NCI-H1694 (cell line): ENCODE results near the gene C5orf52.
A peak's percentile ranks its signal among the peaks of the same experiment; 100 is the strongest.
"Not testable (repeated sequence)": the region's sequence is repeated elsewhere in the genome, so short reads cannot be mapped to it uniquely, and the experiment has no call there.

Source experiments
- DNase-seq: peaks from one replicate; lab custom pipeline; 2025; lab: John Stamatoyannopoulos, UW

C5orf52 gene

DNA sequence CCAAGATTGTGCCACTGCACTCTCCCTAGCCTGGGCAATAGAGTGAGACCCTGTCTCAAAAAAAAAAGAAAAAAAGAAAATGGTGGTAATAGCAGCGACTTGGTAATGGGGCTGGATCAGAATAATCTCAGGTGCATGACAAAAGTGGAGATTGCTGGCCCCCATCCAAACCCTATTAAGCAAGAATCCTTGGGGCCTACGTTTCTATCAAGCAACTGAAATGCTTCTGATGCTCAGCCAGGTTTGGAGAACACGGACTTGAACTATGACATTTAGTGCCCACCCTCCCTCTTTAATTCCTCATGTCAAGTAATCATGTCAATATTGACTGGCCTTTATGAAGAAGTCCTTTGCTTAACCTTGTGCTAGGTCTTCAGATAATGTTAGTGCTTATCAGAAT lies 6.6 kb downstream of the C5orf52 start:
- no peak for DNase-seq

DNA sequence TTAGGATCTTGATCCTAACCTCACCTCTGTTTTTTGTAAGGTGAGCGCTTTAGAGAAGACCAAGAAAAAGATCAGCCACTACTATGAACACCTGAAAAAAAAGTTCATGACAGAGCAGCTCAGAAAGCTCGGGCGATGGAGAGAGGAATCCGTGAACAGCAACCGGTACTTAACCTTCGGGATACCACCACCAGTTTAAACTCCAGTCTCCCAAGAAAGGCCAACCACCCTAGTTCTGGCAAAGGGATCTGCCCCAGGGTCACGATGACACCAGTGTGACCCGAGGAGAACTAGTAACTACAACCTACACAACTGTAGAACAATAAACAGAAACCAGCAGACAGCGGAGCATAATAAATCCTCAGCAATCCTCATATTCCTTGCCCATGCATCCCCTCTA lies 8.5 kb downstream of the C5orf52 start:
- DNase-seq = no peak

DNA sequence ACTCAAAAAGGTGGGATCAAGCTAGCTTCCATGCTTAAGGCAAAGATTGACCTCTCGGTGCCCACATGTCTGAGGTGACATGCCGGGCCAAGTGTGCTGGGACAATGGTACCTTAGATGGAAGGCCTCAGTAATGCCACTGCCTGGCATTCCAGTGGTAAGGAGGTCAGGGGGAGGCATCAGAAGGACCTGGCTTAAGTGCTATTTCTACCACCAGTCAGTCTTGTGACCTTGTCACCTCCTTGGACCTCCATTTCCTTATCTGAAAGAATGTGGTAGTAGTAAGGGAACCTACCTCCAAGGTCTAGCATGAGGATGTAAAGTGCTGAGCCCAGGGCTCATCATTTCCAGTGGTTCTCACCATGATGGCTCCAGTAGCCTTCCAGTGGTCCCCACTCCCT lies 8.9 kb downstream of the C5orf52 start:
- DNase-seq = no peak

DNA sequence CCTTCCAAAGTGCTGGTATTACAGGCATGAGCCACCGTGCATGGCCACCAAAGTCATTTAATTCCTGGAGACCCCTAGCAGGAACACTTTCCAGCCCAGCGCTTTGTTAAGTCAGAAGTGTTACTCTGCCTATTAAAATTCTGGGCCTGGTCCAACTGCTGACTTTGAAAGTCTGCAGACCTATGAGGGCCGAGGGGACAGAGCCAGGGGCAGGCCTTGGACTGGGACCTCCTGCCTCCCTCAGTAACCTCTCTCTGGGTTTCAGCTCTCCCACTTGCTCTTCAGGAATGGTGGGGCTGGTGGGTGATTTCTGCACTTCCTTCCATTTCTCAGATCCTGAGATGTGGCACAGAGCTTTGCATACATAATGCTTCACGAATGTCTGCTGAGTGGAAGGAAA lies 9.7 kb downstream of the C5orf52 start:
- DNase-seq = no peak

DNA sequence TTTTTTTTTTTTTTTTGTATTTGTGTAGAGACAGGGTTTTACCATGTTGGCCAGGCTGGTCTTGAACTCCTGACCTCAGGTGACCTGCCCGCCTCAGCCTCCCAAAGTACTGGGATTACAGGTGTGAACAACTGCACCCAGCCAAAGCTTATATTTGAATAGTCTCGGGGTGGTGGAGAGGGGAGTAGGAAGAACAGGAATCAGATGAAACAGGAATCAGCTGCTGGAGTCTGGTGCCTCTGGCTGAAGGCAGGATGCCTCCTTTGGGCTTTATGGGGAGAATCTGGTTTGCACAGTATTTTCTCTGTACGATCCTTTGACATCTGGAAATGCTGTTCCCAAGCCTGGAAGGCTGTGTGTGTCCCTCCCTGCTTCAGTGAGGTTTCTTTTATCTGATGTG lies 10.9 kb downstream of the C5orf52 start:
- DNase-seq = no peak

DNA sequence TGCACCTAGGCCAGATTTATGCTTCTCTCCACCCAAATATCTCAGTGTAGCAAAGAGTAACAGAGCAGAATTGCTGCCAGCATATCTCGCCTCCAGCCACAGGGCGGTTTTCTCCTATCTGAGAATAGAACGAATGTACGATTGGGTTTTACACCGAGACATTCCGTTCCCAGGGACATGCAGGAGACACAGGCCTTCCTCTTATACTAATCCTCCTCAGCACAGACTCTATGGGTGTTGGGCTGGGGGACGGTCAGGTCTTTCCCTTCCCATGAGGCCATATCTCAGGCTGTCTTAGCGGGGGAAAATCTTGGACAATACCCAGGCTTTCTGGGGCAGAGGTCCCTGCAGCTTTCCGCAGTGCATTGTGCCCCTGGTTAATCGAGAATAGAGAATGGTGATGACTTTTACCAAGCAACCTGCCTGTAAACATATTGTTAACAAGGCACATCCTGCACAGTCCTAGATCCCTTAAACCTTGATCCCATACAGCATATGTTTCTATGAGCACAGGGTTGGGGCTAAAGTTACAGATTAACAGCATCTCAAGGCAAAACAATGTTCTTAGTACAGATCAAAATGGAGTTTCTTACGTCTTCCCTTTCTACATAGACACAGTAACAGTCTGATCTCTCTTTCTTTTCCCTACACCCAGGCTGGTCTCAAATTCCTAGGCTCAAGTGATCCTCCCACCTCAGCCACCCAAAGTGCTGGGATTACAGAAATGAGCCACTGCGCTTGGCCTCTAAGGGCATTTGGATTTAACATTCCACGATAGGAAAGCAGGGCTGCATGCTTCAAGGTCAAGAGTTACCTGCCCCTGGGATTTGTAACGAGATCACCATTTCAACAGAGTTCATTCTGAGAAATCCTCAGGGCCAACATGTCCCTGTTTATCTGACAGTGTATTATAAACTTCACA lies 15.2 kb downstream of the C5orf52 start:
- DNase-seq = not testable (repeated sequence)

DNA sequence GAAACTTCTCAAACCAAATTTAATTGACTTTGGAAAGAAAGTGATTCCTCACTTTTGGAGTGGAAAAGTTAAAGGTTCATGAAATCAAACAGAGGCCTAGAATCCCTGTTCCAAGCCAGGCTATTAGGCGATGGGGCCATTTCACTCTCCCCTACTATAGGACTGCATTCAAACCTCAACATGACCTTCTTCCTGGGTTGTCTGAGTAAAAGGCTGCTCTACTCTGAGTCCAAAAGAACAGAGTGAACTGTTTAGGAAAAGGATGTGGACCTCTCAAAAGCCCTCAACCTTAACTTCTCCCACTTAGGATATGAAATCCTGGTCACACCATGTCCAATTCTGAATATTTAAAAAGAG lies 15.8 kb downstream of the C5orf52 start:
- no peak for DNase-seq

DNA sequence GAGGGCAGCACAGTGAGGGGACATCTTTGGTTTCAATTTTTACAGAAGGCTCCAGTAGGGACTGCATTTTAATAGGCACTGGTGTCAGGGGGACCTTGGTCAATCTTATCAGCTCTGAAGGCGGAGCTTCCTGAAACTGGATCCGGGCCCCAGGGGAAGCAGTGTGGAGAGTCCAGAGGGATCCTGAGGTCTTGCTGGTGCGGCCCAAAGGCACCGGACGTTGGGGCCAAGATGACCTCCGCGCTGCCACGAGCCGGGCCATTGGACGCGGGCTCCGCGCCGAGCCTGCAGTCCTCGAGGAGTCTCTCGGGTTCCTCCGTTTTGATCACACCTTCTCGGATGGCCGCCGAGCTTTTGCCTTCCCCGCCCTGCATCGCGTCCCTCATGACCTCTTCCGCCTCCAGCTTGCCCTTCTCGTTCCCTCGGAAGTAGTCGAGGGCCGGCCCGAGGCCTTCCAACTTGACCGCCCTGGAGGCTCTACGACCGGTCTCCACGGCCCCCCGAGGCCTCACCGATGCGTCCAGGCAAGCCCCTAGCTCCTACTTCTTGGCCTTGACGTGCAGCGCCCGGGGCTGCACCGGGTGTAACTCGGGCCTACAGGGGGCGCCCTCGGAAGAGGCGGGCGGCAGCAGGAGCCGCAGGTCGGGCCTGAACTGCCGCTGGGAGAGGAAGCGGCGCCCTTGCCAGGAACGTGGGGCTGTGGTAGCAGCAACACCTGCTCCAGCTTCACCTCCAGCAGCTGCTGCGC lies 18.8 kb downstream of the C5orf52 start:
- DNase-seq = no peak

DNA sequence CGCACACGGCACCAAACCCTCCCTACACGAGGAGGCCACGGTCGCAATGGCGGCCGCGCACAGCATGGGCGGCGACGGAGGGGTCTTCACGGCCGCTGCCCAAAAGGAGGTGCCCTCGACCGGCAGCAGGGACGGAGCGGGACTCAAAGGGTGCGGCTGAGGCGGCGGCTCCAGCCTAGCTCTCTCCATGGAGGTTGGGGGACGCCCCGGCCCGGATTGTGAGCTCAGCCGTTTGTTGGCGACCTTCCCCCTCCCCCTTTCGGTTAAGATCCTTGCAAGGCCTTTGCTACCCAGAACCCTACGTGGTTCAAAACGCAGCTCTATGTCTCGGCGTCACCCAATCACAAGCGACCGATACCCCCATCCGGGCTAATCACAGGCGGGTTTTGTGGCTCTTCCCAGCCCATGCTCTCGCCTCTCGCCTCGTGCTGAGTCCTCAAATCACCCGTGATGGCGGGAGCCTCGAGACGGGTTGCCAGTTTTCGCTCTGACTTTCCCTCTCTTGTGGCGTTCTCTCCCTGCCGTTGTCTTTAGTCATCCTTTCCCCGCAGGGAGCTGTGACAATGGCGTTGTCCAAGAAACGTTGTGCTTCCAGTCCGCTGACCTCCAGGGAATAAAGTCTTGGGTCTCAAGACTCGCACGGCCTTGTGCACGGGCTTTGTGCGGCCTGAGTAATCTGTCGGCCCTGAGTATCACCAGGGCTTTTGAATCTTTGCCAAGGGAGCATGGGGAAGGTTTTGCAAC lies 19.5 kb downstream of the C5orf52 start:
- no peak for DNase-seq

DNA sequence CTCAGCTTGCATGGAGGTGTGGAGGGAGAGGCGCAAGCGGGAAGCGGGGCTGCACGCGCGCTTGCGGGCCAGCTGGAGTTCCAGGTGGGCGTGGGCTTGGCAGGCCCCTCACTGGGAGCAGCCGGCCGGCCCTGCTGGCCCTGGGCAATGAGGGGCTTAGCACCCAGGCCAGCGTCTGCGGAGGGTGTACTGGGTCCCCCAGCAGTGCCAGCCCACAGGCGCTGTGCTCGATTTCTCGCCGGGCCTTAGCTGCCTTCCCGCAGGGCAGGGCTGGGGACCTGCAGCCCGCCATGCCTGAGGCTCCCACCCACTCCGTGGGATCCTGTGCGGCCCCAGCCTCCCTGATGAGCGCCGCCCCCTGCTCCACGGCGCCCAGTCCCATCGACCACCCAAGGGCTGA lies 22.5 kb downstream of the C5orf52 start:
- not testable (repeated sequence) for DNase-seq

DNA sequence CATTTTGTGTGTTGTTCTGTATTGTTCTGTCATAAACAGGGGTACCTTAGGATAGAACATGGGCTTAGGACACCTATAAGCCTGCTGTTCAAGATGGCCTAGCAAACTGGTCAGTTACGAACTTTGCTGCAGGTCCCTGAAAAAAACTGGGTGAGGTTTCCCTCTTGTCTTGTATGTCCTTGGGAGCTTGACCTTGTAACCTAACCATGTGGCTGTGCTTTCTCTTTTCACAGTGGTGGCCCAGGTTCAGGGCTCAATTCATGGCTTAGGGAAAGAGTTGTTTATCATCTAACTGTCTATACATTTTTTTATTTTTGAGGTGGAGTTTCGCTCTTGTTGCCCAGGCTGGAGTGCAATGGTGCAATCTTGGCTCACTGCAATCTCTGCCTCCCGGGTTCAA lies 24.8 kb downstream of the C5orf52 start:
- not testable (repeated sequence) for DNase-seq

DNA sequence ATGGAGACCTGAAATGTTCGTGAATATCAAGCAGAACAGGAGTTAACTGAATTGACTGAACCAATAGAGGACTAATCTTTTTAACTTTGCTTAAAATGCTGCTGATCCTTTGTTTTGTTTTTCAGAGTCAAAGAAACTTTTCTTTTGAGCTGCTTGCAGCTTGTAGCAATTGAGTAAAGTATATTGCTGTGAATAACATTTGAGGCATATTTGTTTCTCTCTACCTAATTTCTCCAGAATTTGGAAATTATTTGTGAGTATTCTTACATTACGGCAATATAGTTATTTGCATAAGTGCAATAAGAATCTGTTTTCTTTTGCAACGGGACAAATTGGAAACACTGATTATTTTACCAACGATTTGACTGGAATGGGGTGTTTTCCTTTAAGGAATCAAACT lies 27.3 kb downstream of the C5orf52 start:
- not testable (repeated sequence) for DNase-seq

DNA sequence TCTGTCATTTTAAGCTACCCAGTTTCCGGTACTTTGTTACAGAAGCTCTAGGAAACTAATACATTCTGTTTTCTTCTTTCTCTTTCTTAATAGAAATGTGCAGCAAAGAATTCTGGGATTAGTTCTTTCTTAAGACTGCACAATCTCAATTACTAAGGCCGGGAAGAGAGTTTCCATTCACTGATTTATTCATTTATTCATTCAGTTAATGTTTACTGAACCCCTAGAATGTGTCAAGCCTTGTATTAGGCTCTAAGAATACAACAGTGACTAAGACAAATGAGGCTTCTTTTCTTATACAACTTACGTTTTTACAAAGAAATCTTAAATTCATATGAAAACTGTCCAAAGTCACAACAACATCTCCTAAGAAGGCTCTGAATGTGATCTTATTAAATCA lies 32.4 kb downstream of the C5orf52 start:
- no peak for DNase-seq

DNA sequence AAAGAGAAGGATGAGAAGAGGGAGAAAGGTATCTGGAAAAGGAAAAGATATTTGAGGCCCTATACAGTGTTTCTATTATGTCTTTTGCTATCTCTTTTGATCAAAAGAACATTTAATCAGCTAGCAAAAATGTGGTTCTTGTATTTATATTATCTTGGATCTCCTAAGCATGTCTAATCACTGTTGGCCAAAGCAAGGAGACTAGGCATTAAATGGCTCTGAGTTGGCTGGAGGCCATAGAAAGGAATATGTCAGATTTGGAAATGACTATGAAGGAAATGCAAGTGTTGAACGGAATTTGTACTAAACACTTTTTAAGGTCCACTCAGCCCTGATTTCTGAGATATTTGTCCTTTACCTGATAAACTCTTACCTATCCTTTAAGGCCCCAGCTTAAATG lies 37.5 kb downstream of the C5orf52 start:
- no peak for DNase-seq

DNA sequence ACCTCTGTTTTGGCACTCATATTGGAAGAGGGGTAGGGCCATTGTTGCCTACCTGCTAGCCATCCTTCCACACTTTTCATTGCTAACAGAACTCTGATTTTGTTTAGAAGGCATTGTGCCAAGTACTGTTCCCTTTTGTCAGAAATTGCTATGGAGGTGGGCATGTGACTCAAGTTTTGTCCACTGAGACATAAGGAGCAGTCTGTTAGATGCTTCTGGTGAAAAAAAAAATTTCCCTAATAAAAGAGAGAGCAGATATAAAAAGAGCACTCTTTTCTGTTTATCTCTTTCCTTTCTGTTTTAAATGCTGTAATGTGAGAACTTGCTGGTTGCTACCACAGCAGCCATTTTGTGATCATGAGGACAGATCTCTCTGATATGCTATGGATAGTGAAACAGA lies 38.0 kb downstream of the C5orf52 start:
- DNase-seq = no peak

DNA sequence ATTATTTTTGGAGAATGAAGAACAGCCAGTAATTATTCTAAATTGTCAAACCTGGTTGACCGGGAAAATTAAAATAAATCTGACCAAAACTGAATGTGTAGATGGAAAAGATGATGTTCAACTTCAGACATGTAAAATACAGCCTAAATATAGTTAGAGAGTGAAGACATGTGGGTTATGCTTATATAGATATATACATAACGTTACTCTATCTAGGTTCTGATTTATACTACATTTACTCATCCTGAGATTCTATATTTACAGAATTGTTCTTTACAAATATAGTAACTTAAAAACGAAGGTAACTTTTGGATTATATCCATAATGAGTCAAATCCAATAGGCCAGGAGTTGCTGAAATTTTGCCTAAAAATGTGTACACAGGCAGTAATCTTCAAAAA lies 39.1 kb downstream of the C5orf52 start:
- no peak for DNase-seq

DNA sequence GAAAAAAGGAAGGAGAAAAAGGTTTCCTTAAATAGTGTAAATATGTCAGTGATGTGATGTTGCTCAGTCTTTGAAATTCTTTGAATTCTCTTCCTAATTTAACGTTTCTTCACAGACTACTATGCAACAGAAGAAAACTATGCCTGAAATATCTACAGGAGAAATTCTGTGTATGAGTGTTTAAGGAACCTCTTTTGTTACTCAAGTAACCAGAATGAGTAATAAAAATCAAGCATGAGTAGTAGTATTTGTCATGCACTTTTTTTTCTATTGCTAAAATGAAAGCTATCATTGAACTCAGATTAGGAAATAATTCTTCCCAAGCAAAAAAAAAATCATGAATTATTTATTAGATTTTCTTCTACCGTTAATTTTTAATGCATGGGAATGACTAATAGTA lies 39.5 kb downstream of the C5orf52 start:
- DNase-seq = no peak

DNA sequence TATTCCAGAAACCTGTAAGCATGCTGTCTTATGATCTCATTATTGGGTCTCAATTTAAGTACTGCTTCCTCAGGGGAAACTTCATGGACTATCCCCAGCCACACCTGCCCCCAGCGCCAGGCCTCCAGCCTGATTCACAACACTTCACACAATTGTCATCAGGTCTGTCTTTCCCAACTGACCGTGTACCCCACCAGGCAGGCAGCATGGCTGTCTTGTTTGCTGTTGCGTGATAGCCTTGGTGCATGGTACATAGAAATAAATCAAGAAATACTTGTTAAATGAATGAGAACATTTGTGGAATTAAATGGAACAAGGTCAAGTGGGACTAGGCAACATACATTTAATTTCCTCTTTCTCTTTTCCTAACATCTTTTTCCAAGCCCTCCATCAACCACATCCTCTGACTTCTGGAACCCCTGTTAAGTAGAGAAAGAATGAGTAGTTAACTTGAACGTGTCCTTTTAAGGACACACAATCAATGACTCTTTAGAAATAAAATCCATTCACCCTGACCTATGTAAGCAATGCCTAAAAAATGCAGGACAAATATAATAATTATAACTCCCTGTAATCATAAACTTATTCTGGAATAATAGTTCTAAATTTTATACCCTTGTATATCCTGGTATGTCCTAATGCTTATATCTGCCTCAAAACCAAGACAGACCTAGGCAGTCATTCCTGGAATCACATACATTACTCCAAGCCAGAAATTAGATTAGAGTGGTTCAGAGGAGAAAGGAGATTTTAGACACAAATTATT lies 42.7 kb downstream of the C5orf52 start:
- DNase-seq = no peak

DNA sequence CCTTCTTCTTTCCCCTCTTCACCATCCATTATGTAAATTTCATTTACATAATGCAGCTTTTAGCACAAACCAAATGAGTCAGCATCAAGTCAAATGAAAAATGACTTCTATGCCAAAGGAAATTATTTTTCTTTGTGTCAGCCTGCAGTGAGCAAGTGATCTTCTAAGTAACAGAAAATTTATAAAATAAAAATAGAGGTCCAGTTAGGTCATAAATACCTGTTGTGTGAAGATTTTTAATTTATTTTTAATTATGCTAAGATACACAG lies 43.2 kb downstream of the C5orf52 start:
- no peak for DNase-seq

DNA sequence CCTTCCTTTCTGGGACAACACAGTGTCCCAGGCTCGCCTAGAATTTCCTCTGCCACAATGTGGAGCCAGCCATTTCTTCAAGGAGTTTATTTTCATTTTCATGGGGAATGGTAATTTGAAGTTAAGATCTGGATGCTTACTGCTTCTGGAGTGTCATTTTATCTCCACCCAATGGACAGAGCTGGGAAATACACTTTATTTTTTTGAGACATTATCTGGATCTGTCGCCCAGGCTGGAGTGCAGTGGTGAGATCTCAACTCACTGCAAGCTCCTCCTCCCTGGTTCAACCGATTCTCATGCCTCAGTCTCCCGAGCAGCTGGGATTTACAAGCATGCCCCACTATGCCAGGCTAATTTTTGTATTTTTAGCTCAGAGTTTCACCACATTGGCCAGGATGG lies 47.2 kb downstream of the C5orf52 start:
- peak; percentile 24 for DNase-seq

DNA sequence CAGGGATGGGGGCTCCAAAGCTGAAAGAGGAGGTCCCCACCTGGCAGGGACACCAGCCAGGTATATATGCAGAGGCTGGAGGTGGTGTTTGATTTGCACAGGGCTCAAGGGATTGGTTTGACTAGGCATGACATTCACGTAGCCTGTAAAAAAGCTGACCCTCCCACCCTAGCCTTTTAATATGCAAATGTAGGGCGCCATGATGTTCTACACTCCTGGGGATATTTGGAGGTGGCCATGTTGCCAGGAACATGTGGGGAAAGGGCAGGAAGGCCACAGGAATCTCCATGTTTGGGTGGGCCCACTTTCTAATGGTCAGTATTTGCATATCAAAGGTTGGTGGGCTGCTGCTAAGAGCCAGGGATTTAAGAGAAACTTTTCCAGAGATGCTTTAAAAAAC lies 47.9 kb downstream of the C5orf52 start:
- DNase-seq = no peak

DNA sequence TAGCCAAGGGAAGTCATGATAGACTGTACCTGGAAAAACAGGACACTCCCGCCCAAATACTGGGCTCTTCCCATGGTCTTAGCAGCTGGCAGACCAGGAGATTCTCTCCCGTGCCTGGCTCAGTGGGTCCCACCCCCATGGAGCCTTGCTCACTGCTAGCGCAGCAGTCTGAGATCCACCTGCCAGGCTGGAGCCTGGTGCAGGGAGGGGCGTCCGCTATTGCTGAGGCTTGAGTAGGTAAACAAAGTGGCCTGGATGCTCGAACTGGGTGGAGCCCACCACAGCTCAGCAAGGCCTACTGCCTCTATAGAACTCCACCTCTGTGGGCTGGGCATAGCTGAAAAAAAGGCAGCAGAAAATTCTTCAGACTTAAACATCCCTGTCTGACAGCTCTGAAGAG lies 49.8 kb downstream of the C5orf52 start:
- no peak for DNase-seq
